GM18519 (cell line): Measurements from ENCODE around the gene PRDM7.
"Not testable (repeated sequence)": the region's sequence is repeated elsewhere in the genome, so short reads cannot be mapped to it uniquely, and the experiment has no call there.

Experiments
- ATAC-seq: cut with Tn5 transposase; IDR thresholded peaks from one replicate; pipeline ENCODE4 v1.9.1; 2021; ENCODE audit warnings: mild to moderate bottlenecking, moderate library complexity; ENCODE audit not compliant: unreplicated experiment, low FRiP score

Gene PRDM7

DNA sequence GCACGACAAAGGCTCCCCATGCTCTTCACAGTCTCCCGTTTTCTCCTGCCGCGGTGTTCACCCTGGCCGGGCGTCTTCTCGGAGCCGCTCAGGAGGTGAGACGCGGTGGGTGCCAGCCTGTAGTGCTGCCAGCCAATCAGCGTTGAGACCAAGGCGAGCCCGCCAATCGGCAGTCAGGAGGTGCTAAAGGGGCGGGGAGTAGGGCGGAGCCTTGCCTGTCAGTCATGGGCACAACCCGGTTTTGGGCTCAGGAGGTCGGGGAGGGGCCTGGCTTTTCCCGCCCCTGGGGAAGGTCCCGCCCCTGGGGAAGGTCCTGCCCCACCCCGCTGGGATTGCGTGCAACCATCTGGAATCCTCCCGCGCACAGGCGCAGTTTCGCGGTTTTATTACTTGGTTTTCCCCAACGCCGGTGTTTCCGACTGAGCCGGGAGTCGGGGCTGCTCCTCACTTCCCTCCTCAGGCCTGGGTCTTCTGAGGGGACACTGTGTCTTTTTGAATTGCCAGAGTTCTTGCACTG is at the start of gene PRDM7:
TSS of gene PRDM7 (minus strand) at position 92 of the 517 bp plus-strand sequence. CDS start 1,421 bp downstream, outside the sequence.
- peak; percentile 72 for ATAC-seq

DNA sequence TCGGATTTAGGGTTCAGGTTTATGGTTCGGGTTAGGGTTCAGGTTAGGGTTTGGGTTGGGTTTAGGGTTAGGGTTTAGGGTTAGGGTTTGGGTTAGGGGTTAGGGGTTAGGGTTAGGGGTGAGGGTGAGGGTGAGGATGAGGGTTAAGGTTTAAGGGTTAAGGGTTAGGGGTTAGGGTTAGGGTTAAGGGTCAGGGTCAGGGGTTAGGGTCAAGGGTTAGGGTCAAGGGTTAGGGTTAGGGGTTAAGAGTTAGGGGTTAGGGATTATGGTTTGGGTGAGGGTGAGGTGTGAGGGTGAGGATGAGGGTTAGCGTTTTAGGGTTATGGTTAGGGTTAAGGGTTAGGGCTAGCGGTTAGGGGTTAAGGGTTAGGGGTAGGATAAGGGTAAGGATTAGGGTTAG is 44.7 kb upstream of the PRDM7 start:
- ATAC-seq: not testable (repeated sequence)

DNA sequence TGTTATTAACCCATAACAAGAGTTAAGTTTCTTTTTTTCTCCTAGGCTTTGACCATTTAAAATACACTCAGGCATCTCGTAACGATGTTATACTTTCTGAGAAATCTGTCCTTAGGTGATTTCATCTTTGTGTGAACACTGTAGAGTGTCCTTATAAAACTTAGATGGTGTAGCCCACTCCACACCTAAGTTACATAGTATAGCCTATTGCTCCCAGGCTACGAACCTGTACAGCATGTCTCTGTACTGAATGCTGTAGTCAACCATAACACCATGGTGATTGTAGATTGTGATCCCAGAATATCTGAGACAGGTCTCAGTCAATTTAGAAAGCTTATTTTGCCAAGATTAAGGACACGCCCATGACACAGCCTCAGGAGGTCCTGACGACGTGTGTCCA is 30.5 kb upstream of the PRDM7 start:
- ATAC-seq: not testable (repeated sequence)

DNA sequence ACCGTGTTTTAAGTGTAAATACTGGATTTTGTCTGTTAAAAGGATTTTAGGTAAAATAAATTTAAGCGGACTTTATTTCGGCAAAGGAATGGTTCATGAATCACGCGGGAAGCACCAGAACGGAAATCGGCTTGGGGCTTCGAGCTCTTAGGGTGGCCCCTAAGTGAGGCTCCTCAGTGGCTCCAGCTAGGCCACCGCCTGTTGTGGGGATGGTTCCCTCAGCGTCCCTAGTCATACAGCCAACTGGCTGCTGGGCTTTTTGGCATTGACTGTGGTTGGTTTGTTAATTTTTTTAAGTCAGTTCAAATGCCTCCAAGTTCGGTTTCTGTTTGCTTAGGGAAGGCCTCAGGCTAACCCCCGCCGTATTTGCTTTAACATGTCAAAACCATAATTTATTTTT is 29.9 kb upstream of the PRDM7 start:
- ATAC-seq: not testable (repeated sequence)

DNA sequence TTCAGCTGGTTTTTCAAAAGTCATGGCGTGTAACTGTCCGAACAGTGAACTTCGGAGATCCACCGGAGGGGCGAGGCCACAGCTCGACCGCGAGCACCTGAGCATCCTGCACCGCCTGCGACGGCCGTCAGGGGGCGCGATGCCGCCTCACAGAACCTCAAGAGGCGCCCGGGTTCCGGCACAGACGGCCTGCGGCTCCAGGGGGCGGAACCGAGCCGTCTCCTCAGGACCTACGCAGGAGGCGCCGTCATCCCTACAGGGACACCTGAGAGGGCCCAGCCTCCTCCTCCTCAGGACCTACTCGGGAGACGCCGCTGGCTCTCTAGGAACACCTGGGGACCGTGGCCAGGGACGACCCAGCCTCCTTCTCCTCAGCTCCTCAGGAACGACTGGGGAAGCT is 29.1 kb upstream of the PRDM7 start:
- peak; percentile 39 for ATAC-seq

DNA sequence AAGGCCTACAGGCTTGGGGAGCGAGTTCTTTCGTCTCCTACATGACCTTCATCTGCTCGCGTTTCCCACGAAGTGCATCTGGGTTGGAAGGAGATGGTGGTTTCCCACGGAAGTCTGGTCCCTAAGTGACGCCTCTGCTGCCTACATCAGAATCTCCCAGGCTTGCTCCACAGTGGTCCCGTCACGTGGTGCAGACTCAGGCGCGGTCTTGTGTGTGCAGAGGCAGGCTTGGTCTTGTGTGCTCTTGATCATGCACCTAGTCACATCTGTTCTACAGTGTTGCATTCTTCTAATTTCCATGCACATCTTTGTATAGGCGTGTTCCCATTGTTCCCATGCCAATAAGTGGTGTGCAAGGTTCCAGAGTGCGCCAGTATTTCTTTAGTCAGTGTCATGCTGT is 27.6 kb upstream of the PRDM7 start:
- ATAC-seq: not testable (repeated sequence)

DNA sequence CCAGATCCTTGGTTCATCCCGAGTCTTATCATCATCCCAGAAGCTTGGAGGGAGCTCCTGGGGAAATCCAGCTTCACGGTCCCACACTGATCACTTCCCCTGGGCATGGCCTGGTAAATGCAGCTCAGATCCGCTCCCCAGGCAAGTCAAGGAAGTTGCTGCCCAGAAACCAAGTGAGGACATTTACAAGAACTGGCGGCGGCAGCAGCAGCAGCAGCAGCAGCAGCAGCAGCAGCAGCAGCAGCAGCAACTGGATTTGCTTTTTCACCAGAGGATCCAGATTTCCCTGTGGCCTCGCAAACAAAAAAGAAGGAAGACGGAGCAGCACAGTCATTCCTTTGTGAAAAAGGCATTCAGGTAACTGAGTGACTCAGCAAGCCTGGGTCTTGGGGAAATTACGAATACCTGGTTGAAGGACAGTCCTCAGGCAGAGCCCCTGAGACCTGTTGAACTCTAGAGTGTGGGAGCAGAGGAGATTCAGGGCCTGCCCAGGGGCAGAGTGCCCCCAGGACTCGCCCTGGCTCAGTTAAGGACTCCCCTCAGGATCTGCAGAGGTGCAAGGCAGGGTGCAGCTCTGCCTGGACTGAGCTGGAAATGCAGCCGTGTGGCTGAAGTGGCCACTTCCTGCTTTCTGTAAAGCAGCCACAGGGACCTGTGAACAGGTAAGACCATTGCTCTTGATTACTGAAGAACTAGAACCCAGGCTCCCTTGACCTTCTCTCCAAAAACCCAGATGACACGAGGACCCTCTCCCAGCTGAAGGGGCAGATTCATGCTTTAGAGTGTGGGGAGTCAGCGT is 25.2 kb upstream of the PRDM7 start:
- not testable (repeated sequence) for ATAC-seq

DNA sequence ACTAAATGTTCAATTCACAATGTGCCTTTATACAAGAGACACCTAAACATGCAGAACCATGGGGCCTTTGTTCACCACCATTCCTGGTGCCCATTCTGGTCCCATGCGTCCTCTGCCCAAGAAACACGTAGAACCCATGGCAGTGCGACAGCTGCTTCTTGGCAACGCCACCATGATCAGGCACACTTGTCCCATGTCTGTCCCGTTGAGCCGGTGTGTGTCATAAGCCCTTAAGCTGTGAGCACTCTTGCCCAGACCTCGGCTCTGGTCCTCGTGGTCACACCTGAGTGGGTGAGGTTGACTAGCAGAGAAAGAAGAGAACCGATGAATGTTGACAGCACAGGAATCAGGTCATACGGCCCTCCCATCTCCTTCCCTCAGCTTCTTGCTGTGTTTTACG is 24.2 kb upstream of the PRDM7 start:
- not testable (repeated sequence) for ATAC-seq

DNA sequence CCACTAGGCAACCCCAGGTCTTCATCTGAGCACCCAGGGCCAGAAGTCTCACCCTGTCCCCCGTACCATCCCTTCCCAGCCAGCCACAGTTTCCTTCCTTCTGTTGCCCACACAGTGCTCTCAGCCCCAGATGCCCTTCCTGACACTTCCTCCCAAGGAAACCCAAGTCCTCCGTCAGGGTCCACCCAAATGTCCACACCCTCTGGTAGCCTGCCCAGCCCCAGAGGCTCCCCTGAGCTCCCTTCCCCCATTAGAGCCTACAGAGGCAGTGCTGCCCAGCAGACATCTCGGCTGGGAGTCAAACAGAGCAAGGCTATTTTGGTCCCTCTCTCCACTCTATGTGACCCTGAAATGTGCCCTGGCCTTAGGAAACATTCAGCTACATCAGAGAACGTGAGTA is 23.7 kb upstream of the PRDM7 start:
- ATAC-seq: not testable (repeated sequence)

GRCh38 chr16:90100229-90100628 is 23.1 kb upstream of the PRDM7 start:
- not testable (repeated sequence) for ATAC-seq

DNA sequence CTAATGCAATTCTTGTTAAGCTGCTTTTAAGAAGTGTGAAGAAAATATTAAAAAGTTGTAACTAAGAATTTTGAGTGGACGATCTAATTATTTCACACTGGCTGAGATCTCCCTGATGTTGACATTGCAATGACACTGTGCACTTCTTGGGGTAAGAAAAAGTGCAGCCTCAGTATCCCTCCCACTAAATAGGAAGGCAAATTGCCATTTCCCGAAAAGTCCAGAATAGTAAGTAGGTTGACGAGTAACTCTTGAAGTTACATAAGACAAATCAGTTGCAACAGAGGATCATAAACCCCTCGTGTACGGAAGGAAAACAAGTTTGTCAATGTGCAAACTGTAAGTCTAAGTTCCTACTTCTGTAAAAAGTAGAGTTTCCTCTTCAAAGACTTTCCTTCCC is 21.8 kb upstream of the PRDM7 start:
- not testable (repeated sequence) for ATAC-seq

DNA sequence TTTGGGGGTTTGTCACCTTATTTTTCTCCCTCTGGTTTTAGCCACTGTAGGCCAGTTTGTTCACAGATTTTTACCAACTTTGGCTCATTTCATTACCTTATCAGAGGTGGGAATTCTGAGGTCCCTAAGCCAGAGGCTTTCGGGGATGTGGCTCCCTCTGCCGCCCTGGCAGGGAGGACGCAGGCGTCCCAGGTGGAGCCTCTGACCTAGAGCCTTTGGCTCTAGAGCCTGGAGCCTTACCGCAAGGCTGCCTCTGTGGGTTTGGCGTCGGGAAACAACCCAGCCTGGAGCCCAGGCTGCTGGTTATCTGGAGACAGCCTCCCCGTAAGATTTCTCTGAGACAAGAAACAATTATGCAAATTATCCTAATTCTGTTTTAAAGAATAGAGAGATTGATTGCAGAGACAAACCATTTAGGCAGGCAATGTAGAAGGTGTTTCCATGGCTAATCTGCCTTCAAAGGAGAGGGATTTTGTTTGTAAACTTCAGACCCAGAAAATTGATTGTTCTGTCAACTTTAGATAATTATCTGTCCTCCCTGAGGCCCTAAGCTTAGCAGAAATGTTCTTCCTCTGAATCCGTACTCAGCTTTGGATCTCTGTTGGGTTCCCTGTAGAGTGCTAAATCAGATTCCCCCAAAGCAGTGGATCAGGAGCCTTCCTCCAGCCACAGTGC is 20.0 kb upstream of the PRDM7 start:
- not testable (repeated sequence) for ATAC-seq

DNA sequence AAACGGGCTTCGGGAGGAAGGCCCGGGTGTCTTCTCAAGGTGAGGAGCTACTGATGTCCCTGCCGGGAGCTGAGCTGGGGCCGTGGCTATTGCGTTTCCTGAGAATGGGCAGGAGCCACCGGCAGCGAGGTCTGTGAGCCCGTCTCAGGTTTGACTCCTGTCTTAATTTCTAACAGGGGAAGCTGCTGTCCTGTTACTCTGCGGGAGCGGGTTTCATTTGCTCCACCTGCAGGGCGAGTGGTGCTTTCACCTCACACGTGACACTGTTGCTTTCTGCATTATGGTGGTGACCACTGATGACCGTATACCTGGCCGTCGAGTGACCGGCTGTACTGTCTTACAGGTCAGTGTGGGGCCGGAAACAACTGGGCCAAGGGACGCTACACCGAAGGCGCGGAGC is 17.7 kb upstream of the PRDM7 start:
- ATAC-seq: not testable (repeated sequence)

- not testable (repeated sequence) for ATAC-seq
Measured at GRCh38 chr16:90094296-90094695, 17.2 kb upstream of the PRDM7 start.

DNA sequence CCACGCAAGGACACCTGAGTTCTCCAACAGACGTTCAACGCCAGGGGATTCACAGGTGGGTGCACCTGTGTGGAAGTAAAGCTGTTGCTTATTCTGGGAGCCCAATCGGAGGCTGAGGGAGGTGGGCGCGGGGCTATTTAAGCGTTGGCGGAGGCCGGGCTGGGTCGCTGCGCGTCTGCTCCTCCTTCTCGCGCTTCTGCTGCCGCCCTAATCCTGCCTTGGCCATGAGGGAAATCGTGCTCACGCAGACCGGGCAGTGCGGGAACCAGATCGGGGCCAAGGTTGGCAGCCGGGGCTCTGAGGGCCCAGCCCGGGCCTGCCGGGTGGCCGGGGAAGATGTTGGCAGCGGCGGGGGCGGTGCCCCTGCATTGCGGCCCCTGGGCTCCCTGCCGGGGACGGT is 16.7 kb upstream of the PRDM7 start:
- not testable (repeated sequence) for ATAC-seq

GRCh38 chr16:90092781-90093180 is 15.7 kb upstream of the PRDM7 start:
- ATAC-seq: not testable (repeated sequence)

- ATAC-seq: no peak
Measured at GRCh38 chr16:90084215-90084950, 7.3 kb upstream of the PRDM7 start.

DNA sequence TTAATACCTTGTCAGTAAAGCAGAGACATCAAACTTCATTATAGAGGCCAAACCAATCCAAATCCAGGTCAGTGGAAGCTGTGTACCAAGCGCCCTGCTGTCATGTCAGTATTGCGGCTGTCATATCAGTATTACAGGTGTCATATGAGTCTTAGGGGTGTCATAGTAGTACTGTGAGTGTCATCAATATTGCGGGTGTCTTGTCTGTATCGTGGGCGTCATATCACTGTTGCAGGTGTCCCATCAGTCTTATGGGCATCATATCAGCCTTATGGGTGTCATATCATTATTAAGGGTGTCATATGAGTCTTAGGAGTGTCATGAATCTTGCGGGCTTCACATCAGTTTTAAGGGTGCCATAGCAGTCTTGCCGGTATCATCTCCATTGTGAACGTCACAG is 6.0 kb upstream of the PRDM7 start:
- no peak for ATAC-seq

DNA sequence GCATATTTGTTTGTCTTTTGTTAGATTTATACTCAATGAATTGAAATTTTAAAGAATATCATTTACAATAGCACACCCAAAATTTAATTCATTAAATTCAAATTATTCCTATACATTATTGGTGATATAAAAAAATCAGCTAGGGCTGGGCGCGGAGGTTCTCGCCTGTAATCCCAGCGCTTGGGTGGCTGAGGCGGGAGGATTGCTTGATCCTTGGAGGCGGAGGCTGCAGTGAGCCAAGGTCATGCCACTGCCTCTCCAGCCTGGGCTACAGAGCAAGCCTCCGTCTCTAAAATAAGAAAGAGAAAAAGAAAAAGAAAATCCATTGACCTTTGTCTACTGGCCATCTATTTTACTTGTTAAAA is 4.5 kb upstream of the PRDM7 start:
- ATAC-seq: no peak

DNA sequence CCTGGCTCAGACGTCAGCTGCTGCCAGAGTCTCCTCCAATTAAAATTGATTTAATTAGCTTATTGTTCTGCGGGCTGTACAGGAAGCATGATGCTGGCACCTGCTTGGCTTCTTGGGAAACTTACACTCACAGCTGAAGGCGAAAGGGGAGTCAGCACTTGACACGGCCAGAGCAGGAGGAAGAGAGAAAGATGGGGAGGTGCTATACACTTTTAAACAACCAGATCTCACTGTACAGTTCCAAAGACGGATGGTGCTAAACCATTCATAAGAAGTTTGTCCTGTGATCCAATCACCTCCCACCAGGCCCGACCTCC is 1.4 kb upstream of the PRDM7 start:
- no peak for ATAC-seq
